Activated CD4-positive, alpha-beta T cell treated with anti-CD3 and anti-CD28 coated beads, Interleukin-2, amount 50 U/mL, for 1 hour (primary cell): ENCODE data around the gene PTP4A1.
"Not testable (repeated sequence)": the region's sequence is repeated elsewhere in the genome, so short reads cannot be mapped to it uniquely, and the experiment has no call there.

Experiments used
- DNase-seq: peaks from one replicate; pipeline ENCODE4 v3.0.0-alpha.2; 2020

Gene PTP4A1

GRCh38 chr6:63572044-63572746 lies at the start of gene PTP4A1, which contains the start of gene LOC128125822:
TSS of gene PTP4A1 (plus strand) at chr6:63572480. CDS start at chr6:63576881, 4,401 bp downstream.
TSS of gene LOC128125822 (plus strand) at chr6:63572480.
- DNase-seq = peak; percentile 96

GRCh38 chr6:63522911-63523287 lies 49.4 kb upstream of the PTP4A1 start:
- not testable (repeated sequence) for DNase-seq

- DNase-seq = no peak
Measured at GRCh38 chr6:63523630-63524029, 48.6 kb upstream of the PTP4A1 start.

GRCh38 chr6:63525186-63525878 lies 46.9 kb upstream of the PTP4A1 start:
- DNase-seq = no peak

GRCh38 chr6:63526931-63527330 lies 45.3 kb upstream of the PTP4A1 start:
- no peak for DNase-seq

GRCh38 chr6:63527658-63528514 lies 44.4 kb upstream of the PTP4A1 start:
- DNase-seq = no peak

- DNase-seq = no peak
Measured at GRCh38 chr6:63529498-63529897, 42.8 kb upstream of the PTP4A1 start.

- DNase-seq = no peak
Measured at GRCh38 chr6:63530182-63530581, 42.1 kb upstream of the PTP4A1 start.

- DNase-seq = no peak
Measured at GRCh38 chr6:63530991-63531390, 41.3 kb upstream of the PTP4A1 start.

GRCh38 chr6:63533026-63533425 lies 39.3 kb upstream of the PTP4A1 start:
- DNase-seq = no peak

GRCh38 chr6:63533952-63534351 lies 38.3 kb upstream of the PTP4A1 start:
- DNase-seq = no peak

- DNase-seq = no peak
Measured at GRCh38 chr6:63537201-63537958, 34.9 kb upstream of the PTP4A1 start.

GRCh38 chr6:63537959-63538300 lies 34.4 kb upstream of the PTP4A1 start:
- DNase-seq = no peak

GRCh38 chr6:63538550-63538949 lies 33.7 kb upstream of the PTP4A1 start:
- DNase-seq = no peak

- no peak for DNase-seq
Measured at GRCh38 chr6:63543001-63543400, 29.3 kb upstream of the PTP4A1 start.

GRCh38 chr6:63543982-63544381 lies 28.3 kb upstream of the PTP4A1 start:
- DNase-seq = no peak

GRCh38 chr6:63546236-63546635 lies 26.0 kb upstream of the PTP4A1 start:
- no peak for DNase-seq

GRCh38 chr6:63546697-63547096 lies 25.6 kb upstream of the PTP4A1 start:
- no peak for DNase-seq

- no peak for DNase-seq
Measured at GRCh38 chr6:63549076-63549475, 23.2 kb upstream of the PTP4A1 start.

- DNase-seq = no peak
Measured at GRCh38 chr6:63553208-63553607, 19.1 kb upstream of the PTP4A1 start.

- DNase-seq = no peak
Measured at GRCh38 chr6:63553900-63554299, 18.4 kb upstream of the PTP4A1 start.

GRCh38 chr6:63554782-63555181 lies 17.5 kb upstream of the PTP4A1 start:
- no peak for DNase-seq

GRCh38 chr6:63556369-63556768 lies 15.9 kb upstream of the PTP4A1 start:
- DNase-seq = no peak
